ENCODE results near the gene CIAO3.
"Not testable (repeated sequence)": the region's sequence is repeated elsewhere in the genome, so short reads cannot be mapped to it uniquely, and the experiment has no call there.

Gene CIAO3

GRCh38 chr16:708019-708418 lies 32.8 kb downstream of the CIAO3 start:
- no peak for DNase-seq

DNA sequence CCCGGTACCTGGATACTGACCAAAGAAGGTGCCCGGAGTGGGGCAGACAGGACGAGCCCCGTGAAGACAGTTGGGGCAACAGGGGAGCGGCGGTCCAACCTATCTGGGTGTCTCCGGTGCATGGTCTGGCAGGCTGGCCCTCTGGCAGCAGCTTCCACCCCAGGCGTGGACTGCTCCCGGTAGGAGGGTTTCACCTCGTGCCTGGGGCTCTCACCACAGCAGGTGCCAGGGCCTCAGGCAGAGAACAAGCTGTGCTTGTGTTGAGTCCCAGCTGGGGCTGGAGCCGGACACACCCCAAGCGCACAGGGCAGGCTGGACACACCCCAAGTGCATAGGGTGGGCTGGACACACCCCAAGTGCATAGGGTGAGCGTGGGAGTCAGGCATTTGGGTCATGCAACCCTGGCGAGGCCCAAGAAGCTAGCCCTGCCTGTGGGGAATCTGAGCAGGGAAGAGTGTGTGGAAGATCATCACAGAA lies 33.7 kb downstream of the CIAO3 start:
- no peak for DNase-seq

DNA sequence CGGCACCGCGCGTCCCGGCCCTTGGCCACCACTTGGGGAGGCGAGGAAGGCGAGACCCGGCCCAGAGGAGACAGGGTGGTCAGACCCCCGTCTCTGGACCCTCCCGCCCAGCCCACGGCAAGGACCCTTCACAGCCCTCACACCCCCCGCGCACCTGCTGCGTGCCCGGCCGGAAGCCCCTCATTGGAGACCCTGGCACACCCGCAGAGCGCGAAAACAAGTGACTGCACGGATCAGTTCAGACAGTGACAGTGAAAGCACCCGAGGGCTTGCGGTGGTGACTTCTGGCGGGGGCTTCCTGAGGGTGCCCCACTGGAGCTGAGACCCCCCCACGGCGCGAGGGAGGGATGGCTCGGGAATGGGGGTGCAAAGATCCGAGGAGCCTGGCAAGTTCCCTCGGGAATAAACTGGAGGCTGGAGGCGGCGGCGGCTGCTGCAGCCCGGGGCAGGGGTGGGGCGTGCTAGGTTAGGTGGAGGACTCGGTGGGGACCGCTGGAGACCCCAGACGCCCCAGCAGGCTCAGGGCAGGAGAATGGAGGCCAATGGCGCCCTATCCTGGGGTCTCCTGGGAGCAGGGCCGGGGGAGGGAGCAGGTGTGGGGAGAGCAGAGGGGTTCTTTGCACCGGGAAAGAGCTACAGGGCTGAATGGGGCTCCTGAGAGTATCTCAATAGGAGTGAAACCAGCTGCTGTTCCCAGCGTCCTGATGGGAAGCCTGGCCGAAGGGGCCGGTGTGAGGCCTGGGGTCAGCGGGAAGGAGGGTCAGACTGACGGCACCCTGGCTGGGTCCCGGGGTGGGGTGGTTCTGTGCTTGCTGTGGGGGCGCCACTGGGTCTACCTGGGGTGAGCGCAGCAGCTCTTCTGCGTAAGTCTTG lies 34.4 kb downstream of the CIAO3 start:
- DNase-seq = no peak

DNA sequence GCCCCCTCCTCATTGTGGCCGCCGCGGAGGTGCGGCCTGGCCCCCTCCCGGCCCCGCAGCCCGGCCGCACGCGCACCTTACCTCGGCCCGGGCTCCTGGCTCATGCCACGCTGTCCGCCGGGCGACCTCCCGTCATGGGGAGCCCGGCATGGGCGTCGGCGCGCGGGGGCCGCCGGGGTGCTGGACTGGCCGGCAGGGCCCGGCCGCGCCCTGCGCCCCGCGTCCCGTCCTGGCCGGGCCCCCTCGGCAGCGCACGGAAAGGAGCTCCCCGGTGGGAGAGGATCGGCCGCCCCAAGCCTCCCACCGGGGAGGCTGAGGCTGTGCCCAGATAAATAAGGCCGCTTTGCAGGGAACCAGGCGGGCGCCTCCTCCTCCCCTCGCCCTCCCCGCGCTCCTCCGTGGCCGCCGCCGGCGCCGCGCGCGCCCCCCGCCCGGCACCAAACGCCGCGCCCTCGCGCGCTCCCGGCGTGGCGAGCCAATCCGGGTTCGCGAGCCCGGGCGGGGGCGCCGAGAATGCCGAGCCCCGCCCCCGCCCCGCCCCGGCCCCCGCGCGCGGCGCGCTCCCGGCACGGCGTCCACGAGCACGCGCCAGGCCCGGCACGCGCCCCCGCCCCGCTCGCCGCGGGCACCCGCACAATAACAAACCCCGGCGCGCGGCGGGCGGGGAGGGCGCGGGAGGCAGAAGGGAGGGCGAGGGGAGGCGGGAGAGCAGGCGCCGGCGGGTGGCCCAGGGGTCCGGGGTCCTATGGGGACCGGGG lies 35.2 kb downstream of the CIAO3 start, which contains the start of gene FBXL16:
FBXL16 (minus strand) TSS at position 371 of the 758 bp plus-strand sequence. CDS start 8,396 bp downstream, outside the sequence.
- DNase-seq = no peak

DNA sequence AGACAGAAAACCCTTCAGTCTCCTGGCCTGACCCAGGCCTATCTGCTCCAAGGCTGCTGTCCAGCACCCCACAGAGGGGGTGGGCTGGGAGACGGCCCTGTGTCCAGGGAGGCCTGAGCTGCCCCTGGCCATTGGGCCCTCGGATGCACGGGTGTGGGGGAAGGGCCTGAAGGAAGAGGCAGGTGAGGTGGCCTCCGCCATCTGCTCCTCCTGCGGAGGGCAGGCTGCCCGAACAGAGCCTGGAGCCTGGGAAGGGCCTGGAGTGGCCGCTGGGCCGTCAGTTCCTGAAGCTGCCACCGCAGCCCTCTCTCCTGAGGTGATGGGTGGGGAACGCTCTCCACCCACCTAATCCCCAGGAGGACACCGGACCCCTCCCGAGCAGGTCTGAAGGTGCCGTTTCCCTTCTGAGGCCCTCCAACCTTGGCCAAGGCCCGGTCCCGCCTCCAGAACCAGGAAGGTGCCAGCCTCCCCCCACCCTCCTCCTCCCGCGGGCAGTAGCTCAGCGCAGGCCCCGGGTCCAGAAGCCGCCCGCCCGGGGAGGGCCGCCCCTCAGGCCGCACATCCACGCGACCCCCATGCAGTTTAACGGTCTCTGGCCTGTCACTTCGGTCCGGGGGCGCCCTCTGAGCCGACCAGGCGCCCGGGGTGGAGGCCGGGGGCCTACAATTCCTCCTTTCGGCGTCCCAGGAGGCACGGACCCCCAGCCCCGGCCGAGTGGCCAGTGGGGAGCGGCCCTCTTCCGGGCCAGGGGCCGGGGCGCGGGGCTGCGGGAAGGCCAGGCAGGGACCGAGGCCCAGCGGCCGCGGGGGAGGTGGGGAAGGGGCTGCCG lies 36.0 kb downstream of the CIAO3 start:
- DNase-seq = no peak

- no peak for DNase-seq
These were observed 36.8 kb downstream of the CIAO3 start for GRCh38 chr16:704047-704446.

DNA sequence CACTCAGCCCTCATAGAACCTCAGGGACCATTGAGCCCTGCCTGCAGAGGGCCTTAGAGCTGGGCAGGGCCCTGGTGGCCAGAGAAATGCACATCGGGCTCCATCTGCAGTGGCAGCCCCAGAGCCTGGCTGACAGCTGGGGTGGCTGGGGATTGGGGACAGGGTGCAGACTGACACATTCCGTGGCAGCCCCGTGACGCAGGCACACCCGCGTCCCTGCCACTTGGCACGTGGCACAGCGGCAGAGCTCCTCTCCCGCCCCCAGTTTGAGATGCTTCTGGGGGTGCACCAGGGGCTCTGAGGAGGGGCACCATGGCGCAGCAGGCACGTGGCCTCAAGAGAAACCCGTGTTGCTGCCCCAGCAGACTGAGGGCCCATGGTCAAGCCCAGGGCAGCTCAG lies 37.4 kb downstream of the CIAO3 start:
- no peak for DNase-seq

- DNase-seq = no peak
These were observed 38.5 kb downstream of the CIAO3 start for GRCh38 chr16:702341-702740.

DNA sequence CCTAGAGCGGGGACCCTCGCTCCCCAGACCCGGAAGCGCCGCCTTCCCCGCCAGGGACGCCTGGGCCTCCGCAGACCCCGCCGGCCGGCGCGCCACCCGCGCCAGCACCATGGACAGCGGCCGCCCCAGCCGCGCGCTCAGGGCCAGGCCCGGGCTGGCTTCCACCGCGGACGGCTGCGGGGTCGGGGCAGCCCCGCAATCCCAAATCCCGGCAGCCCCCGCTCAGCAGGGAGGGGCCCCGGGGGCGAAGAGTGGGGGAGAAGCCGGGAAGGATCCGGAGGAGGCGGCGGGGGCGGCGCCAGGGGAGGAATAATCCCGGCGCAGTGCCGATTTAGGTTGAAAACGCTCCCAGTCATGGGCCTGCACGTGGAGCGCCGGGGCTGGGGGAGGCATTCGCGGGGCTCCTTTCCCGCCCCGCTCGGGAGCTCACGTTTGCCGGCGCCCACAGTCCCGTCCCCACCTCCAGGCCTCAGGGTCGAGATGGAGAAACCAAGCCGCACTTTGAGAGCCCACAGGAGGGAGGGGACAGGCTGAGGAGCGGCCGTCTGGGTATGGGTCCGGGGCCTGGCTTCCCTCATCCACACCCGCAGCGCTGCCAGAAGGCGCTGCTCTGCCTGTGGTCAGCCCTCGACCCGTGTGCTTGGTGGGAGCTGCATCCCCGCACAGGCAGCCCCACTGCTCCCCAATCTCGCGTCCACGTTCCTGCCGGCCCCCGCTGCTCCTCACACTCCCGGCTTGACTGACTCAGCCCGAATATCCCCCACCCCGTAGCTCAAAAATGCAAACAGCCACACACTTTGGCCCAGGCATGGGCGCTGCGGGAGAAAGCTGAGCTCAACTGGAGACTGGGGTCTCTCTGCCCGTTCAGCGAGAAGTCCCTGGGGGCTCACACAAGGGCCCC lies 39.9 kb downstream of the CIAO3 start:
- peak; percentile 60 for DNase-seq

- DNase-seq = no peak
These were observed 41.7 kb downstream of the CIAO3 start for GRCh38 chr16:698911-699671.

- peak; percentile 70 for DNase-seq
These were observed 45.3 kb downstream of the CIAO3 start for GRCh38 chr16:695355-696089.

DNA sequence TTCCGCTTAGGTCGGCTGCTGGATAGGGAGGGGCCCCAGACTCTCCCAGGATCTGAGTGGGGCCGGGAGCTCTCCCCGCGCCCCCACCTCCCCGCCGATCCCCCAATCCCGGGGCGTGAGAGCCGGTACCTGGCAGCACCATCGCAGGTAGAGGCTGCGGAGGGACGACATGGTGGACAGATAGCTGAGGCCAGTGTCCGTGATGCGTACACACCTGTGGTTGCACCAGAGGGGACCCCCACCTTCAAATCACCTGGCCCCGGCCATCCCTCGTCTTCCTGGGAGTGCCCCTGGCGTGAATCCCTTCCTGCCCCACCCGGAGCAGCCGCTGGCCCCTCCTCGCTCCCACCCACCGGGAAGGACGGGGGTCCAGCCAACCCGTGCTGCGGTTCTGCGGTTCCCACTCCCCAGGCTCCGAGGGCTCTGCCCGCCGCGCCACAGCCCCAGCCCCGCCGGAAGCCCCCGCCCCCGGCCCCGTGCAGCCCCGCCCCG lies 45.9 kb downstream of the CIAO3 start:
- DNase-seq = no peak

GRCh38 chr16:694187-694862 lies 46.5 kb downstream of the CIAO3 start:
- no peak for DNase-seq

GRCh38 chr16:693766-694165 lies 47.0 kb downstream of the CIAO3 start:
- peak; percentile 64 for DNase-seq

DNA sequence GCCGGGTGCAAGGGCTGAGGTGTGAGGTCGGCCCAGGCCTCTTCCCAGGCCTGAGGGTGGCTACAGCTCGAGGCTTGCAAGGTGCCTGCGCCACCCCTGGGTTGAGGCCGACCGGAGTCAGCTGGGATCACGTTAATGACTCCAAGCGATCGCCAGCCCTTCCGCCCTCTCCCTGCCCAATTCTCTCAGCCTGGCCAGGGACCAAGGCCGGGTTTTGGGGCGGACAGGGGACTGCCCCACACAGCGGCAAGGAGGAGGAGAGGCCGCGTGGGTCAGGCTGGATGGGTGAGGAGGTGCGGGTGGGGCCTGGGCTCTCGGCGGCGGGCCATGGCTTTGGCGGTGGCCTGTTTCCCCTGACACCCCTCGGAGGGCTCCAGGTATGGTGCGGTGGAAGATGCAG lies 47.4 kb downstream of the CIAO3 start:
- DNase-seq = no peak

- DNase-seq = no peak
These were observed 48.3 kb downstream of the CIAO3 start for GRCh38 chr16:692356-693108.

DNA sequence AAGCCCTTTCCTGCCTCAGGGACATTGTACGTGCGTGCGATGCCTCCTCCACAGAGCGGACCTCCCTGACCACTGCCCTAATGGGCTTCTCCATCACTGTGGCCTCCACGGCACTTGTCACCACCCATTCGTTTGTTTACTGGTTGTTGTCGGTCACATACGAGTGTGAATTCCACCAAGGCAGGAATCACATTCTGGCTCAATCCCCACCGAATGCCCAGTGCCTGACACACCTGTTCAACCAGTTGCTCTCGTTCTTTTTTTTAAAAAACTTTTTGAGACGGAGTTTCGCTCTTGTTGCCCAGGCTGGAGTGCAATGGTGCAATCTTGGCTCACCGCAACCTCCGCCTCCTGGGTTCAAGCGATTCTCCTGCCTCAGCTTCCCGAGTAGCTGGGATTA lies 49.6 kb downstream of the CIAO3 start:
- not testable (repeated sequence) for DNase-seq

- DNase-seq = no peak
These were observed 51.5 kb downstream of the CIAO3 start for GRCh38 chr16:689175-689897.

Measured in activated CD8-positive, alpha-beta memory T cell treated with anti-CD3 and anti-CD28 coated beads, Interleukin-2, amount 50 U/mL, for 4 hours (primary cell).